Muscle of back (tissue), 10 donors: Measurements from ENCODE around the gene C19orf67. TPM values are rescaled to one million over a fixed set of nuclear protein-coding genes. Genes with fewer than 3 reads are reported as not detected.

Experiments used
- polyA plus RNA-seq, 10 donors: library from polyadenylated mRNA; unstranded; fragments of 120-200 nt; gene quantifications; one replicate each; pipeline ENCODE4 v1.2.1, GENCODE V29; 2013; ENCODE audit not compliant: insufficient read length in 10 of 10

C19orf67 gene
- polyA plus RNA-seq, 10 donors = not detected

Other genes with a start within 250 kb of the C19orf67 start
- 1 to 10 TPM in 7 of 10 donors, under 1 TPM in 3; 0.57 to 2.0 (median 1.3) TPM for gene NANOS3, start 208.6 kb downstream of the C19orf67 start, polyA plus RNA-seq
- gene BRME1, start 179.7 kb downstream of the C19orf67 start, polyA plus RNA-seq = 1 to 10 TPM; 2.6 to 4.7 (median 4.1) TPM
- 10 to 100 TPM; 10.5 to 16.4 (median 12.8) TPM for gene CC2D1A, start 179.6 kb downstream of the C19orf67 start, polyA plus RNA-seq
- 1 to 10 TPM in 4 of 10 donors, under 1 TPM in 6; 0.26 to 1.7 (median 0.83) TPM for gene PODNL1, start 147.4 kb downstream of the C19orf67 start, polyA plus RNA-seq
- 10 to 100 TPM; 15.9 to 23.8 (median 18.4) TPM for gene DCAF15, start 133.3 kb downstream of the C19orf67 start, polyA plus RNA-seq
- 1 to 10 TPM; 4.7 to 8.4 (median 6.9) TPM for gene RFX1, start 79.5 kb downstream of the C19orf67 start, polyA plus RNA-seq
- not detected for gene RLN3, start 57.6 kb downstream of the C19orf67 start, polyA plus RNA-seq
- 1 to 10 TPM; 1.5 to 6.6 (median 3.2) TPM for gene IL27RA, start 54.0 kb downstream of the C19orf67 start, polyA plus RNA-seq
- gene PALM3, start 23.7 kb downstream of the C19orf67 start, polyA plus RNA-seq = 1 to 10 TPM in 2 of 10 donors, under 1 TPM in 8; 0.08 to 1.7 (median 0.57) TPM
- gene MISP3, start 13.0 kb downstream of the C19orf67 start, polyA plus RNA-seq = 1 to 10 TPM in 2 of 10 donors, under 1 TPM in 8; 0.36 to 1.2 (median 0.53) TPM
- gene SAMD1, start 5.0 kb upstream of the C19orf67 start, polyA plus RNA-seq = 10 to 100 TPM; 33.6 to 54.3 (median 38.9) TPM
- 100 to 1,000 TPM; 279 to 512 (median 454) TPM for gene PRKACA, start 32.0 kb upstream of the C19orf67 start, polyA plus RNA-seq
- 10 to 100 TPM in 3 of 10 donors, 1 to 10 TPM in 7; 6.3 to 15.5 (median 9.1) TPM for gene ASF1B, start 50.8 kb upstream of the C19orf67 start, polyA plus RNA-seq
- 10 to 100 TPM; 13.3 to 27.0 (median 17.8) TPM for gene ADGRL1, start 120.4 kb upstream of the C19orf67 start, polyA plus RNA-seq